GM20431 (cell line): Measurements from ENCODE around the gene TGFA.

Experiments used
- in situ Hi-C: fragments of 300-500 bp; cut with MseI, MboI; formaldehyde crosslinking; loops from one replicate; pipeline ENCODE4 v1.15.0; 2020; ENCODE audit warnings: low sequenced_read_pairs; ENCODE audit not compliant: unreplicated experiment

TGFA gene

DNA sequence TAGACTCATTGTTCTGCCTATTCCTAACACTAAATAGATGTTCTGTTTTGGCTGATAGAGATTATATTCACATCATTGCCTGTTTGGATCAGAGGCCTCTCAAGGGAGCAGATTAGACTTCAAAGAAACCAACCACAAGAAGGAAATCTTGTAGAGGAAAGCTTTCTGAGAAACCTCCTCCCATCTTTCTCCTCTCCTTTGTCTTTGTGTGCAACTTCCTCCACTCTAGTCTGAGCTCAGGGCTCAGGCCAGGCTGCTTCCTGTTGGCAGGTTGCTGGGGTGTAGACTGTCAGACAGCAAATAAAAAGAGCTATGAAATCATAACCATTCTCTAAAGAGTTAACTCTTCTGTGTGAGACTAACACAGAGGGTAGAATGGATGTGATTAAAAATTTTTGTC is 113.0 kb downstream of the TGFA start:
- in situ Hi-C loops: no loop called here

DNA sequence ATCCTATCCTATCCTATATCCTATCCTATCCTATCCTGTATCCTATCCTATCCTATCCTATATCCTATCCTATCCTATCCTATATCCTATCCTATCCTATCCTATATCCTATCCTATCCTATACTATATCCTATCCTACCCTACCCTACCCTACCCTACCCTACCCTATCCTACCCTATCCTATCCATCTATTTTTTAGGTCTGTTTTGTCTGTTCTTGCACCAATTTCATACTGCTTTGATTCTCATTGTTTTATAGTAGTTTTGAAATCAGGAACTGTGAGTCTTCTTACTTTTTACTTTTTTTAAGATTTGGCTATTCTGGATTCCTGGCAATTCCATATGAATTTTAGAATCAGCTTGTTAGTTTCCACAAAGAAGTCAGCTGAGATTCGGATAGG is 118.5 kb downstream of the TGFA start:
- in situ Hi-C loops: no loop called here

DNA sequence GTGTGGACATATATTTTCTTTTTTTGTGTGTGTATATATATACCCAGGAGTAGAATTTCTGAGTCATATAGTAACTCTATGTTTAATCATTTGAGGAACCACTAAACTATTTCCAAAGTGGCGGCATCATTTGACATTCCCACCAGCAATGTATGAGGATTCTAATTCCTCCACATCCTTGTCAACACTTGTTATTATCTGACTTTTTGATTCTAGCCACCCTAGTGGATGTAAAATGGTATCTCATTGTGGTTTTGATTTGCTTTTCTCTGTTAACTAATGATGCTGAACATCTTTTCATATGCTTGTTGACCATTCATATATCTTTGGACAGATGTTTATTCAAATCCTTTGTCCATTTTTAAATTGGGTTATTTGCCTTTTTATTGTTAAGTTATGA is 120.3 kb downstream of the TGFA start:
- in situ Hi-C loops: no loop called here

DNA sequence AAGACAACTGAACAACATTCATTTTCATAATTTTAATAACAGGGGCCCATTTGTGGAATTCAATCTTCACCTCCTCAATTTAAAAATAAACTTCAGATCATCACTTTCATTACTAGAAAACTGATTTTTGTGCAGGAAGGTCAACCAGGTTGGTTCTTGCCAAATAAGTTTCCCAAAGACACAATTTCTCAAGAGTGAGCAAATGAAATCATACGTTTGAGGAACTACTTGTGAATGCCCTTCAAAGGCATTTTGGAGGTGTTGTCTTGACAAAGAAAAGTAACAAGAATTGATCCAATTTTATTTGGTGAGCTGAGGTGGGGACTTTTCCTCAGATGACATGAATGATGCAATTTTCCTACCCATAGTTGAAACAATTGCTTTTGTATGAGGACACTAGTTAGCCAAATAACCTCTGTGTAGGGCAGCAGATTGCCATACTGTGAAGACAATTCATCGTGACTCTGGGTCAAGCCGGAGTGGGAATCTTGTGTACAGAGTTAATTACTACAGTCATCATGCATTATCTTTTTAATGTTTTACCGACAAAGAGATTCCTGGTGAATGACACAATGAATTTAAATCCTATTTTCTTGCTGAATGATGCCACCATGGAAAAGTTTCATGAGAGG is 121.8 kb downstream of the TGFA start:
- in situ Hi-C loops: no loop called here

DNA sequence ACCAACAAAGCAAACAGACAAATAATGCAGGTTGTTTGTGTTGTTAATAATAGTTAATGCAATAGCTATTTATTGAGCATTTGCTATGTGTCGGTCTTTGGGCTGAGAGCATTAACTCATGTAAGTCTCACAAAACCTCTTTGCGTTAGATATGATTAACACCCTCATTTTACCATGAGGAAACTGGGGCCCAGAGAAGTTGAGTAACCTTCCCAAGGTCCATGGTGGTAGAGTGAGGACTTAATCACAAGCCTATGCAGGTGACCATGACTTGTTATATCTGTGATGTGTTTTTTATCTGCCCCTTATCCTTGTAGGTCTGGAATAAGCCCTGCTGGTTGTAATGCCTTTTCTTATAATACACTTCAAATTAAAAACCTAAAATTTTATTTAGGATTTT is 127.3 kb downstream of the TGFA start:
- in situ Hi-C loops: no loop called here

DNA sequence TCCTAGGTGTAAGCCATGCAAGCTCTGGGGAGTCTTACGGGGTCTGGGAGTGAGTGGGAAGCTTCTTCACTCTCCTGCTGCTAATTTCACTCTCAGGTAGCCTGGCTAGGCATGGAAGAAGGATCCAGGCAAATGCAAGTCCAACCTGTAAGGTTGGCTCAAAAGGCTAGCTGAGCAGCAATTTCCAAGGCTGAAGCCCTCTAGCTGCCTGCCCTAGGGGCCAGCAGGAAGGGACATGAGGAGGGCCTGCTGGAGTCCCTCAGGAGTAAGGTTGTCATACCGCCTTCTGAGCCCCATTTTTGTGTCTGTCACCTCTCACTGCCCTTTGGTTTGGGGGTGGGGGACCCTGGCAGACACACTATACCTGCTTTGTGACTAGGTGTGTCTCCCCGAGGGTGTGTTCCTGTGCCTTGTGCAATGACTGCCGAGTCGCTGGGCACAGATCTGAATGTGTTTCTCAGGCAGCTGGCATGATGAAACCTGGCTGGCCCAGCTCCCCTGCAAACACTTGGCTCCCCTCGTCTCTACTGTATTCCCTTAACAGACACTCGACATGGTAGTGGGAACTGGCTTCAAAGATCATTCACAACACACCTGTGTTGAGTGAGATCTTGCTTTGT is 127.8 kb downstream of the TGFA start:
- in situ Hi-C loops: no loop called here

DNA sequence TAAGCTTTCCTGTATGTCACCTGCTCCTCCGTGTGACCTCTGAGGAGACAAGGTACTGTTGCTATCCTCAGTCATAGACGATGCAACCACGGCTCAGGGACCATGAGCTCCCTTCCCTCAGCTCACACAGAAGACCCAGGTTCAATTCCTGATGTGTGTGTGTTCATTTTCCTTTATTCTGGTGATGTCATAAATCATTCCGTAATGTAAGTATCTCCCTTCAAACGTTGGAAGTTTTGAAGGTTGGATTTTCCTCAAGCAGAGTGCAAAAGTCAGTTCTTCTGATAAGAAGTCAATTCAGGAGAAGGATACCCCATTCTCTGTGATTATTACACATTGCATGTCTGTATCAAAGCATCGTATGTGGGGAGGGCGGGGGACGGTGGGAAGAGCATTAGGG is 132.9 kb downstream of the TGFA start:
- in situ Hi-C loops: no loop called here

DNA sequence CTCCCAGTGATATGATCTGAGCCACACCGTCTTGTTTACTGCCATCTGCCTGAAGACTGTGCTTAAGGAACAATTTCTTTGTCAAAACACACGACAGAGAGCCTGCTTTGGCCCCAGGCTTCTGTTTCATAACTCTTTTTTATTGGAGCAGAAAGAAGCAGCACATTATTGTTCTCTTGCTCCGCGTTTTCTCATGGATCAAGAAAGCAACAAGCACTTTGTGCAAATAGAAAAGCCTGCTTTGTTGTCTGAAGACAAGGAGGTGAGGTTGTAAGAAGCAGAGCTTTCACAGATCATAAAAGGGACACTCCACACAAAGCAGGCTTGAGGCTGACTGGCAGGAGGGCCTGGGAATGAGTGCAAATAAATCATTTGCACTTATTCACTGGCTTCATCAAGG is 133.5 kb downstream of the TGFA start:
- in situ Hi-C loops: no loop called here

DNA sequence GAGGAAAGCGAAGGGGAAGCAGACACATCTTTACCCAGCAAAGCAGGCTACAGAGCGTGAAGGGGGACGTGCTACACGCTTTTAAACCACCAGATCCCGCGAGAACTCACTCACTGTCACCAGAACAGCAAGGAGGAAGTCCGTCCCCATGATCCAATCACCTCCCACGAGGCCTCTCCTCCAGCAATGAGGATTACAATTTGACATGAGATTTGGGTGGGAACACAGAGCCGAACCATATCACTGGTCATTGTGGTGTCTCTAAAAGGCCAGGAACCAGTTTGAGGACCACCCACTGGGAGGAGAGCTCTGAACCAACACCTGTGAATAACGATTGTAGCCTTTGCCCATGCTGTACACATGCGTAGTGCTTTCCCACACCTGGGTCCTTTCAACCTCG is 135.1 kb downstream of the TGFA start:
- in situ Hi-C loops: no loop called here

DNA sequence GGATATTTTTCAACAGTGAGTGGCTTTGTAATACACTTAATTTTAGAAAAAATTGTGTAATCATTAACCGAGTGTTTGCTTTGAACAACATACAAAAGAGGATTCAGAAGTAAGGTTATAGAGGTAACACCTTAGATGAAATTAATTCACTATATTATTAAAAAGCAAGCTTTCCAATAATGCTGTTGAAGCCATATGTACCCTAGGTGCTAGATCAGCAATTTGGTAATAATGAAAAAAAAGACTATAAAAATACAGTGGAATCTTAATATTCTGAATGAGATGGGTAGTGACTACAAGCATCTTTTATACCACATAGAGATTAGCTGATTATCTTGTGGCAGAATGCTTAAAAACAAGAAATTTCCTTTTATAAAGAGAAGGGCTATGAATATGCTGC is 136.6 kb downstream of the TGFA start:
- in situ Hi-C loops: no loop called here

DNA sequence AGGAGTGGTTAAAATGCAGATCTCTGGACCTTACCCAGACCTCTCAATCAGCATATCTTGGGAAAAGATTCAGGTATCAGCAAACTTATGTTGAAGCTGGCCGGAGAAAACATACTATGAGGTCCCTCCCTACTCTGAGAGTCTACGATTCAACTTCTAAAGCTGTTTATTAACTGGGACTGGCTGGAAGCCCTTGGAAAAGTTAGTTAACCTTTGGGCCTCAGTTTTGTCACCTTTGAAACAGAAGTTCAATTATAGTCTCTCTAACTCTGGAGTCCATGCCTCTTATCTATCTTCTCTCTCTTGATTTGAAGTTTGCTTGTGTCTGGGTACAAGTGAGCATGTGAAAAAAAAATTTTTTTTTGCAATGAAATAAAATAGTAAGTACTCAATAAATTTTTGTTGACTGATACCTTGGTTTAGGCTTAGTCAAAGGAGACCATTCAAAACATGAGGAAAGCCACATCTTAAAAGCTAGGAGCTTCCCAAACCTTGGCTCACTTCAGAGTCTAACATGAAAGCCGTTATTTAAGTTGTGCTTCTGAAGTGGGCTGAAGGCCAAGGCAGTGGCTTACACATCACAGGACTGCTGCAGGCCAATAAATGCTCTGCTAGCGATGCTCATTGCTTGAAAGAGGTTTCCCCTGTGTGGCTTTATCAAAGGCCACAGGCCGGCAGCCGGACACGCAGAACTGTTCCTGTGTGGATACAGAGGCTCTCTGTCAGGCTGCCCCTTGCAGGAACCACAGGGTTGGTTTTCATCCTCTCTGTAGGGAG is 141.1 kb downstream of the TGFA start:
- in situ Hi-C loops: no loop called here

DNA sequence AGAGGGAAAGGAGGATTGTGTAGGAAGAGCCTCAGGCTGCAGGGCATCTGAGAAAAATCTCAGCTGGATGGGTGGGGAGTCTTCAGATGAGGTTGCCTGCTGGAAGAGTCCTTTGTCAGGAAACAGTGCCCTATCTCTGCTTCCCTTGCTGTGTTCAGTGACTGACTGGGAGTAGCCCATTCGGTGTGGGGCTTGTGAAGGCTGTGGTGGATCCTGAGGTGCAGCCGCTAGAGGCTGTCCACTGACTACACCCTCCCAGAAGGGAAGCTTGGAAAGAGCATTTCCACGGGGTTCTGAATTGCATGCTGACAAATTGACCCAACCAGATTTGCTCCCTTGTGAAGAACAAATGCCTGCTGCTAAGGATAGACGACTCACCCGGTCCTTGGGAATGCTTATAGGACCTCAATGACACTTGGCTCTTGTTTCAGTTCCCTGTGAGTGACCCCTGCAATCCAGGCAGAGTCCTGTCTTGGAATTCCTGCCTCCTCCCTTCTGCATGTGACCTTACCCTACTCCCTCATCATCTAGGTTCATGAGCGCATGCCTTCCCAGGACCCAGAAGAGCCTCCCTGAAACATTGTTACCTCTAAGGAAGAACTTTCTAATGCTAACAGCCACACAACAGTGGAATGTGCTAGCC is 142.0 kb downstream of the TGFA start:
- in situ Hi-C loops: no loop called here

DNA sequence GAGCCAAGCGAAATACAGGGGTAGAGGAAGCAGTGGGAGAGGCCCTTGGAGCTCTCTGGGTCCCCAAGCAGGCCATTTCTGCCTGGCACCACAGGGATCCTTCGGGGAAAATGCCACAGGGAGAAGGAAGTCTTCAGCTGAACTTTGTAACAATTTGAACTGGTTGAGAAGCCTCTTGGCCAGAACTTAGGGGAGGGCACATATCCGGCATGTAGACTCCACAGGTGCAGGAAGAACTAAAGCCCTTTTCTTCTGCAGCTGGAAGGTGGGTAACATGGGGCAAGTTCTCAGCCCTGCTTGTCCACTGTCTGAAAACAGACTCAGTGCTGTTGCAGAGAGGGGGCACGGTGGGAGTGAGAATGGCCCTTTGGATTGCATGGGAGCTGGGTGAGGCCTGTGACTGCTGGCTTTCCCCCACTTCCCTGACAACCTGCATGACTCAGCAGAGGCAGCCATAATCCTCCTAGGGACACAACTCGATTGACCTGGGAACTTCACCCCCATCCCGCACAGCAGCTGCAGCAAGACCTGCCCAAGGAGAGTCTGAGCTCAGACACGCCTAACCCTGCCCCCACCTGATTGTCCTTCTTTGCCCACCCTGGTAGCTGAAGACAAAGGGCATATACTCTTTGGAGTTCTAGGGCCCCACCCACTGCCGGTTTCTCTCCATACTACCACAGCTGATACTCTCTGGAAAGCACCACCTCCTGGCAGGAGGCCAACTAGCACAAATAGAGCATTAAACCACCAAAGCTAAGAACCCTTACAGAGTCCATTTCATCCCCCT is 150.2 kb downstream of the TGFA start:
- in situ Hi-C loops: no loop called here

DNA sequence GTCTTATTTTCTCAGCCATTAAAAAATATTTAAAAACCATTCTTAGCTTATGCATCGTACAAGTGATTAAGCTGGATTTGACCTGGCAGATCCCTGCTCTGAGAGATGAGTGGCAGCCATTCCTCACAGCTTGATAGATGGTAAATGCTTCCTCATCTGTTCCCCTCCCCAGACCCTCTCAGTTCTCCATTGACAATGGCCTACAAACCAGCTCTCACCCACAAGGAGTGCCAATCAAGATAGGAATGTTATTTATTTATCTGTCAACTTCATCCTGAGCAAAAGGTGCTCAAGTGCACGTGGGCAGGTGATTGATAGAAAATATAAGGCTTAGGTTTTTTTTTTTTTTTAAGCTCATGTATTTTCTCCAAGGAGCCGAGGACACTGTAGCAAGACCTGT is 153.1 kb downstream of the TGFA start:
- in situ Hi-C loops: no loop called here

DNA sequence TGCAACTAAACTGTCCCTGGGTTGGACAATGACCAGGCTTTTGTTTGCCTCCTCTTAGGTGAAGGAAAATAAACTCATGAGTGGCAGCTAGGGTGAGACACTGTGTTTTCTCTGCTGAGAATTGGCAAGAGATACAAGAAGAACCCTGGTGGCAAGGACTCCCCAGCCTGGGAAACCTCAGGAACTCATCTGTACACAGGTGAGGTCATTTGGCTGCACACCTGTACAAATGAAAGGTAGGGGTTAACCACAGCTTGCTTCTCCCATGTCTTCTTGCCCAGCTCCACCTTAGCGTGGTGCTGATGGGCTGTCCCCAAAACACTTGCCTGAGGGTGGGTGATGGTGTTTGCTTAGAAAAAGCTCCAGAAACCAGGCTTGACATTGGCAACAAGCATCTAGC is 154.6 kb downstream of the TGFA start:
- in situ Hi-C loops: no loop called here
